Activated T-helper 2 cell treated with anti-CD3 and anti-CD28 coated beads, Interferon-gamma antibody, Interleukin-2, Interleukin-4, amounts not matched to agents 10 μg/mL and 5 μg/mL and 100 μg/mL, durations not matched to agents 14 hours and 24 hours and 36 hours (primary cell): ENCODE data around the gene CELA1. TPM values are rescaled to one million over a fixed set of nuclear protein-coding genes. Genes with fewer than 3 reads are reported as not detected.

Experiments
- DNase-seq: peaks from one replicate; pipeline ENCODE4 v3.0.0; 2021; ENCODE audit warnings: low spot score
- H3K27ac Mint-ChIP-seq: one replicate; pipeline ENCODE4 v1.8.0; 2021; ENCODE audit warnings: mixed read lengths
- H3K27me3 Mint-ChIP-seq: one replicate; pipeline ENCODE4 v1.8.0; 2021; ENCODE audit warnings: low read depth, mixed read lengths
- H3K36me3 Mint-ChIP-seq: one replicate; pipeline ENCODE4 v1.8.0; 2021; ENCODE audit warnings: low read depth, mixed read lengths
- H3K4me1 Mint-ChIP-seq: one replicate; pipeline ENCODE4 v1.8.0; 2021; ENCODE audit warnings: low read depth, mixed read lengths
- H3K4me3 Mint-ChIP-seq: one replicate; pipeline ENCODE4 v1.8.0; 2021; ENCODE audit warnings: low read depth, mild to moderate bottlenecking, moderate library complexity, mixed read lengths
- H3K9me3 Mint-ChIP-seq: one replicate; pipeline ENCODE4 v1.8.0; 2021; ENCODE audit warnings: mixed read lengths
- intact Hi-C: fragments of 100-400 bp; cut with micrococcal nuclease; formaldehyde crosslinking; loops from one replicate; pipeline ENCODE4 v1.15.1; 2023
- total RNA-seq: library from RNA; stranded (reverse); gene quantifications from 2 replicates; pipeline ENCODE4 v1.2.3, GENCODE V29; 2022

Gene CELA1
- total RNA-seq, 1 donor from 2014 or later: not detected

GRCh38 chr12:51383269-51383905, 36.9 kb upstream of the CELA1 start:
- no peak for DNase-seq
- intact Hi-C loops: no loop called here
- H3K9me3 Mint-ChIP-seq: no peaks in the 10 kb centered on the region
- H3K4me3 Mint-ChIP-seq: no peak overlapping the region
- H3K4me1 Mint-ChIP-seq: peaks cover 43% of the 10 kb centered on the region
- H3K27me3 Mint-ChIP-seq: no peaks in the 10 kb centered on the region
- no peak overlapping the region for H3K27ac Mint-ChIP-seq
- H3K36me3 Mint-ChIP-seq: peaks cover 42% of the 10 kb centered on the region

- intact Hi-C loops: no loop called here
- no peaks in the 10 kb centered on the region for H3K27me3 Mint-ChIP-seq
- H3K9me3 Mint-ChIP-seq: no peaks in the 10 kb centered on the region
- no peak for DNase-seq
- H3K4me3 Mint-ChIP-seq: no peak overlapping the region
- H3K36me3 Mint-ChIP-seq: peaks cover 52% of the 10 kb centered on the region
- no peak overlapping the region for H3K27ac Mint-ChIP-seq
- H3K4me1 Mint-ChIP-seq: peaks cover 36% of the 10 kb centered on the region
These were observed 35.7 kb upstream of the CELA1 start for GRCh38 chr12:51382173-51382572.

GRCh38 chr12:51381226-51382079, 35.0 kb upstream of the CELA1 start:
- DNase-seq: no peak
- Mint-ChIP-seq H3K27me3 (no peaks in the 10 kb centered on the region), H3K36me3 (peaks cover 59% of the 10 kb centered on the region), H3K4me1 (peaks cover 32% of the 10 kb centered on the region), H3K4me3 (no peak overlapping the region), H3K9me3 (no peaks in the 10 kb centered on the region), H3K27ac (no peak overlapping the region)
- intact Hi-C loops: no loop called here

GRCh38 chr12:51379571-51379970, 33.1 kb upstream of the CELA1 start:
- no peak for DNase-seq
- Mint-ChIP-seq H3K27ac (no peak overlapping the region), H3K27me3 (no peaks in the 10 kb centered on the region)

GRCh38 chr12:51378749-51379148, 32.3 kb upstream of the CELA1 start:
- H3K4me1 Mint-ChIP-seq: peaks cover 28% of the 10 kb centered on the region
- H3K27me3 Mint-ChIP-seq: no peaks in the 10 kb centered on the region
- H3K36me3 Mint-ChIP-seq: peaks cover 68% of the 10 kb centered on the region
- H3K4me3 Mint-ChIP-seq: no peak overlapping the region
- no peaks in the 10 kb centered on the region for H3K9me3 Mint-ChIP-seq
- intact Hi-C loops: no loop called here
- H3K27ac Mint-ChIP-seq: no peak overlapping the region
- no peak for DNase-seq

More at GRCh38 chr12:51379571-51379970, 33.1 kb upstream of the CELA1 start:
- peaks cover 65% of the 10 kb centered on the region for H3K36me3 Mint-ChIP-seq
- H3K9me3 Mint-ChIP-seq: no peaks in the 10 kb centered on the region
- H3K4me3 Mint-ChIP-seq: no peak overlapping the region
- H3K4me1 Mint-ChIP-seq: peaks cover 32% of the 10 kb centered on the region
- intact Hi-C loops: no loop called here

- peaks cover 76% of the 10 kb centered on the region for H3K36me3 Mint-ChIP-seq
- H3K27ac Mint-ChIP-seq: no peak overlapping the region
- no peaks in the 10 kb centered on the region for H3K9me3 Mint-ChIP-seq
- no peaks in the 10 kb centered on the region for H3K27me3 Mint-ChIP-seq
- no peak for DNase-seq
- no peak overlapping the region for H3K4me3 Mint-ChIP-seq
- H3K4me1 Mint-ChIP-seq: peaks cover 28% of the 10 kb centered on the region
- intact Hi-C loops: no loop called here
These were observed 30.9 kb upstream of the CELA1 start for GRCh38 chr12:51377099-51377984.

GRCh38 chr12:51374856-51375255, 28.4 kb upstream of the CELA1 start:
- H3K4me1 Mint-ChIP-seq: peaks cover 41% of the 10 kb centered on the region
- no peaks in the 10 kb centered on the region for H3K27me3 Mint-ChIP-seq
- peak overlapping the region; percentile 11 for H3K27ac Mint-ChIP-seq
- H3K9me3 Mint-ChIP-seq: no peaks in the 10 kb centered on the region
- H3K36me3 Mint-ChIP-seq: peaks cover 72% of the 10 kb centered on the region
- intact Hi-C loops: no loop called here
- DNase-seq: no peak
- no peak overlapping the region for H3K4me3 Mint-ChIP-seq

- intact Hi-C loops: no loop called here
These were observed 27.9 kb upstream of the CELA1 start for GRCh38 chr12:51374361-51374760.

GRCh38 chr12:51373187-51373586, 26.7 kb upstream of the CELA1 start:
- no peaks in the 10 kb centered on the region for H3K27me3 Mint-ChIP-seq
- intact Hi-C loops: no loop called here
- H3K36me3 Mint-ChIP-seq: peaks cover 65% of the 10 kb centered on the region
- H3K4me3 Mint-ChIP-seq: no peak overlapping the region
- no peak overlapping the region for H3K27ac Mint-ChIP-seq
- DNase-seq: no peak
- H3K4me1 Mint-ChIP-seq: peaks cover 51% of the 10 kb centered on the region
- no peaks in the 10 kb centered on the region for H3K9me3 Mint-ChIP-seq

More at GRCh38 chr12:51374361-51374760, 27.9 kb upstream of the CELA1 start:
- H3K36me3 Mint-ChIP-seq: peaks cover 71% of the 10 kb centered on the region
- no peaks in the 10 kb centered on the region for H3K9me3 Mint-ChIP-seq
- no peak for DNase-seq
- peaks cover 46% of the 10 kb centered on the region for H3K4me1 Mint-ChIP-seq
- no peaks in the 10 kb centered on the region for H3K27me3 Mint-ChIP-seq
- H3K27ac Mint-ChIP-seq: no peak overlapping the region
- H3K4me3 Mint-ChIP-seq: no peak overlapping the region

GRCh38 chr12:51372021-51372420, 25.5 kb upstream of the CELA1 start:
- Mint-ChIP-seq H3K36me3 (peaks cover 60% of the 10 kb centered on the region), H3K9me3 (no peaks in the 10 kb centered on the region), H3K4me3 (no peak overlapping the region), H3K27me3 (no peaks in the 10 kb centered on the region), H3K27ac (no peak overlapping the region), H3K4me1 (peaks cover 59% of the 10 kb centered on the region)
- intact Hi-C loops: no loop called here
- no peak for DNase-seq

GRCh38 chr12:51371295-51371953, 24.9 kb upstream of the CELA1 start:
- H3K4me1 Mint-ChIP-seq: peaks cover 59% of the 10 kb centered on the region
- no peaks in the 10 kb centered on the region for H3K9me3 Mint-ChIP-seq
- no peak overlapping the region for H3K27ac Mint-ChIP-seq
- intact Hi-C loops: no loop called here
- no peaks in the 10 kb centered on the region for H3K27me3 Mint-ChIP-seq
- DNase-seq: no peak
- H3K36me3 Mint-ChIP-seq: peaks cover 55% of the 10 kb centered on the region
- H3K4me3 Mint-ChIP-seq: no peak overlapping the region

GRCh38 chr12:51370667-51371066, 24.2 kb upstream of the CELA1 start:
- H3K27ac Mint-ChIP-seq: peak overlapping the region; percentile 31
- no peaks in the 10 kb centered on the region for H3K27me3 Mint-ChIP-seq
- intact Hi-C loops: no loop called here
- H3K4me1 Mint-ChIP-seq: peaks cover 59% of the 10 kb centered on the region
- no peak overlapping the region for H3K4me3 Mint-ChIP-seq
- peaks cover 55% of the 10 kb centered on the region for H3K36me3 Mint-ChIP-seq
- no peaks in the 10 kb centered on the region for H3K9me3 Mint-ChIP-seq
- DNase-seq: no peak
